Smooth muscle cell (in vitro differentiated cells): ENCODE data around the gene IFIT2. TPM values are rescaled to one million over a fixed set of nuclear protein-coding genes. Genes with fewer than 3 reads are reported as not detected.

Experiments used
- DNase-seq: peaks from one replicate; lab custom pipeline; 2025; ENCODE audit not compliant: unreplicated experiment; lab: John Stamatoyannopoulos, UW
- H2AFZ ChIP-seq: fragments of 200-600 bp; sonication (generic); 2 replicates; pipeline ENCODE4 v1.6.0; 2016; ENCODE audit warnings: antibody characterized with exemption, low read depth, mild to moderate bottlenecking
- H3F3A ChIP-seq: fragments of 200-600 bp; sonication (generic); 2 replicates; pipeline ENCODE4 v1.6.0; 2017; ENCODE audit warnings: antibody characterized with exemption, low read depth
- H3K27ac ChIP-seq: fragments of 200-600 bp; sonication (generic); 2 replicates; pipeline ENCODE4 v1.5.1; 2016; ENCODE audit warnings: low read depth, mild to moderate bottlenecking
- H3K27me3 ChIP-seq: fragments of 200-600 bp; sonication (generic); 2 replicates; pipeline ENCODE4 v1.6.1; 2016; ENCODE audit warnings: low read depth, mild to moderate bottlenecking
- H3K36me3 ChIP-seq: fragments of 200-600 bp; sonication (generic); 2 replicates; pipeline ENCODE4 v1.5.1; 2016; ENCODE audit warnings: low read depth
- H3K4me1 ChIP-seq: fragments of 200-600 bp; sonication (generic); 2 replicates; pipeline ENCODE4 v1.5.1; 2016; ENCODE audit warnings: low read depth
- H3K4me2 ChIP-seq: fragments of 200-600 bp; sonication (generic); 2 replicates; pipeline ENCODE4 v1.6.0; 2016; ENCODE audit warnings: mild to moderate bottlenecking
- H3K4me3 ChIP-seq: fragments of 200-600 bp; sonication (generic); 2 replicates; pipeline ENCODE4 v1.5.1; 2016; ENCODE audit warnings: mild to moderate bottlenecking
- H3K79me2 ChIP-seq: fragments of 200-600 bp; sonication (generic); 2 replicates; pipeline ENCODE4 v1.6.0; 2016; ENCODE audit warnings: low read depth, mild to moderate bottlenecking
- H3K9ac ChIP-seq: fragments of 200-600 bp; sonication (generic); 2 replicates; pipeline ENCODE4 v1.6.0; 2016; ENCODE audit warnings: low read depth
- H3K9me3 ChIP-seq: fragments of 200-600 bp; sonication (generic); replicated peaks from 2 replicates; pipeline ENCODE4 v1.5.1; 2016; ENCODE audit warnings: low read depth
- H4K20me1 ChIP-seq: fragments of 200-600 bp; sonication (generic); 2 replicates; pipeline ENCODE4 v1.6.0; 2016; ENCODE audit warnings: low read depth
- CTCF ChIP-seq: fragments of 200-600 bp; sonication (generic); IDR thresholded peaks from 2 replicates; pipeline ENCODE4 v1.5.1; 2017; ENCODE audit warnings: borderline replicate concordance, mild to moderate bottlenecking, antibody characterized with exemption; ENCODE audit not compliant: insufficient read depth, poor library complexity, severe bottlenecking
- WGBS: methylation state at CpG from one replicate; pipeline ENCODE4 v1.1.7; 2016; ENCODE audit warnings: low lambda C conversion rate; 5-methylcytosine and 5-hydroxymethylcytosine counted together
- polyA plus RNA-seq: library from polyadenylated mRNA; unstranded; fragments of >200 nt; fragmentation: Nextera tagmentation; extraction: Ambion mirVana; gene quantifications from 2 replicates; pipeline ENCODE4 v1.2.1, GENCODE V29; 2016
- total RNA-seq: library from RNA; depleted of rRNA; stranded (reverse); fragments of >200 nt; gene quantifications from 2 replicates; pipeline ENCODE4 v1.2.3, GENCODE V29; 2014

Gene IFIT2
- total and polyA plus RNA-seq, 2 experiments from 2014 or later: 0.27 to 1.5 TPM

- H3K9me3 ChIP-seq: no peaks in the 10 kb centered on the region
- no peaks in the 10 kb centered on the region for H3F3A ChIP-seq
- no peak overlapping the region for H3K27ac ChIP-seq
- no peak overlapping the region for H3K9ac ChIP-seq
- H3K79me2 ChIP-seq: no peaks in the 10 kb centered on the region
- no peaks in the 10 kb centered on the region for H3K27me3 ChIP-seq
- no peak overlapping the region for H2AFZ ChIP-seq
- no peak for TF ChIP-seq CTCF
- no peak overlapping the region for H3K4me2 ChIP-seq
- H3K4me1 ChIP-seq: peaks cover 5% of the 10 kb centered on the region
- H4K20me1 ChIP-seq: no peaks in the 10 kb centered on the region
- 88% methylated on average over 3 of the region's 3 CpGs for WGBS
- no peaks in the 10 kb centered on the region for H3K36me3 ChIP-seq
- DNase-seq: no peak
- no peak overlapping the region for H3K4me3 ChIP-seq
Observed at GRCh38 chr10:89294721-89295239, 7.1 kb upstream of the IFIT2 start.

DNA sequence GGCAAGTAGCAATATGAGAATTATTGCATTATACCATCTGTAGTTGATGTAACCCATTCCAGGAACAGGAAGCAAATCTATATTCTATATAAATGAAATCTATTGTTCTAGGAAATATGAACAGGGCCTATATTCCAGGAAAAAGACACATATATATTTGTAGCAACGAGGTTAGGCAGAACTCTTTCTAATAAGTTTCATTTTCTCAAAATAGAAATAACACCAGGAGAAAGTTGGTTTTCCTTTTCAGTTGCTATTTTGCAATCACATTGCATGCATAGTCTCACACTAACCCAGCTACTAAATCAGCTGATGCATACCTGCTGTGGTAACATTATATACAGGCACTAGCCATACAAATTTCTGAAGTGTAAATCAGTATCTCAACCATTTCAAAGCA, 6.2 kb upstream of the IFIT2 start:
- Histone ChIP-seq H3F3A (no peaks in the 10 kb centered on the region), H3K4me1 (no peaks in the 10 kb centered on the region), H3K9ac (no peak overlapping the region), H3K4me3 (no peak overlapping the region), H3K9me3 (no peaks in the 10 kb centered on the region), H2AFZ (no peak overlapping the region), H4K20me1 (no peaks in the 10 kb centered on the region), H3K4me2 (peak overlapping the region; percentile 18), H3K36me3 (no peaks in the 10 kb centered on the region), H3K27ac (peak overlapping the region; percentile 27), H3K79me2 (no peaks in the 10 kb centered on the region), H3K27me3 (no peaks in the 10 kb centered on the region)
- WGBS: 88% methylated on average over 1 of the region's 1 CpG
- no peak for DNase-seq
- no peak for TF ChIP-seq CTCF

- Histone ChIP-seq H3K9ac (no peak overlapping the region), H3K4me3 (no peak overlapping the region), H3K27ac (peak overlapping the region; percentile 27), H3K4me2 (peak overlapping the region; percentile 18), H3K79me2 (no peaks in the 10 kb centered on the region), H3F3A (no peaks in the 10 kb centered on the region), H3K36me3 (no peaks in the 10 kb centered on the region), H3K27me3 (no peaks in the 10 kb centered on the region), H3K4me1 (no peaks in the 10 kb centered on the region), H2AFZ (no peak overlapping the region), H3K9me3 (no peaks in the 10 kb centered on the region), H4K20me1 (no peaks in the 10 kb centered on the region)
- no peak for TF ChIP-seq CTCF
- DNase-seq: no peak
- 82% methylated on average over 5 of the region's 5 CpGs for WGBS
Observed at GRCh38 chr10:89296220-89296648, 5.6 kb upstream of the IFIT2 start.

DNA sequence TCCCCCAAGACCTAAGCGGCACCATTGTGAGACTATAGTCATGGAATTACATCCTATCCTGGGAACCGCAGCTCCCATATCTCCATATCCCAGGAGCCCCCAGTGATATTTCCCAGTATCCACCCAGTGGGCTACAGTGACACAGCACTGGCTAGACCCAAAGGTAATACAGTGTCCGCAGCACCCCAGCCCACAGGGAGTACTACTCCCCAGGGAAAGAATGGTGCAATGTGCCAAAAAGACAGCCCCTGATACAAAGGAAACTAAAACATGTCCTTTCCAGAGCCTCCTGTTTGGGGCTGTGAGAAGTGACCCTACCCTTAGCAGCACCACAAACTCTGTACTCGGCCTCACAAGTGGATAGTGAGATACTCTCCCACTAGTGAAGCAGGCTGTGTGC, 4.5 kb upstream of the IFIT2 start:
- no peaks in the 10 kb centered on the region for H3K9me3 ChIP-seq
- no peaks in the 10 kb centered on the region for H3F3A ChIP-seq
- no peak for DNase-seq
- no peak for TF ChIP-seq CTCF
- no peaks in the 10 kb centered on the region for H3K27me3 ChIP-seq
- no peak overlapping the region for H3K4me2 ChIP-seq
- no peaks in the 10 kb centered on the region for H4K20me1 ChIP-seq
- H3K4me1 ChIP-seq: peaks cover 2% of the 10 kb centered on the region
- H3K9ac ChIP-seq: no peak overlapping the region
- no peaks in the 10 kb centered on the region for H3K36me3 ChIP-seq
- WGBS: 97% methylated on average over 4 of the region's 4 CpGs
- H3K27ac ChIP-seq: no peak overlapping the region
- H2AFZ ChIP-seq: no peak overlapping the region
- no peak overlapping the region for H3K4me3 ChIP-seq
- H3K79me2 ChIP-seq: no peaks in the 10 kb centered on the region
